Measurements from ENCODE around the gene VSTM2B. TPM values are rescaled to one million over a fixed set of nuclear protein-coding genes. Genes with fewer than 3 reads are reported as not detected.

Gene VSTM2B
- polyA plus RNA-seq (2012; ENCODE audit: insufficient read length, low read depth): not detected

- no peak for TF ChIP-seq POLR2AphosphoS5 (IDR thresholded peaks at IDR 0.05; ENCODE audit: low read depth, low read length)
- no peak for TF ChIP-seq TAF1 (IDR thresholded peaks at IDR 0.05; ENCODE audit: borderline replicate concordance, insufficient read depth, low read length)
- no peak for TF ChIP-seq FOXP2 (optimal IDR thresholded peaks at IDR 0.05; ENCODE audit: borderline replicate concordance, extremely low read depth, extremely low read length, insufficient read depth)
- TF ChIP-seq REST (IDR thresholded peaks at IDR 0.05; ENCODE audit: insufficient read depth in 1 of 2, low read depth in 2 of 2, low read length in 2 of 2): no peak
- TF ChIP-seq SIN3A (IDR thresholded peaks at IDR 0.05; ENCODE audit: borderline replicate concordance, insufficient read depth, low read length): no peak
These were observed at the start of gene VSTM2B for GRCh38 chr19:29525901-29526729. TSS of gene VSTM2B (plus strand) at chr19:29525994. CDS start at chr19:29526584, 590 bp downstream.

- no peak for TF ChIP-seq REST (IDR thresholded peaks at IDR 0.05; ENCODE audit: insufficient read depth in 1 of 2, low read depth in 2 of 2, low read length in 2 of 2)
- no peak for TF ChIP-seq SIN3A (IDR thresholded peaks at IDR 0.05; ENCODE audit: borderline replicate concordance, insufficient read depth, low read length)
- no peak for TF ChIP-seq POLR2AphosphoS5 (IDR thresholded peaks at IDR 0.05; ENCODE audit: low read depth, low read length)
- no peak for TF ChIP-seq TAF1 (IDR thresholded peaks at IDR 0.05; ENCODE audit: borderline replicate concordance, insufficient read depth, low read length)
- TF ChIP-seq FOXP2 (optimal IDR thresholded peaks at IDR 0.05; ENCODE audit: borderline replicate concordance, extremely low read depth, extremely low read length, insufficient read depth): no peak
These were observed 49.3 kb upstream of the VSTM2B start for GRCh38 chr19:29476528-29476927.

- no peak for TF ChIP-seq TAF1 (IDR thresholded peaks at IDR 0.05; ENCODE audit: borderline replicate concordance, insufficient read depth, low read length)
These were observed 47.8 kb upstream of the VSTM2B start for GRCh38 chr19:29477831-29478577.

GRCh38 chr19:29478578-29479565 lies 46.9 kb upstream of the VSTM2B start:
- TF ChIP-seq TAF1 (IDR thresholded peaks at IDR 0.05; ENCODE audit: borderline replicate concordance, insufficient read depth, low read length) (no peak), POLR2AphosphoS5 (IDR thresholded peaks at IDR 0.05; ENCODE audit: low read depth, low read length) (no peak), REST (IDR thresholded peaks at IDR 0.05; ENCODE audit: insufficient read depth in 1 of 2, low read depth in 2 of 2, low read length in 2 of 2) (no peak), SIN3A (IDR thresholded peaks at IDR 0.05; ENCODE audit: borderline replicate concordance, insufficient read depth, low read length) (no peak), FOXP2 (optimal IDR thresholded peaks at IDR 0.05; ENCODE audit: borderline replicate concordance, extremely low read depth, extremely low read length, insufficient read depth) (no peak)

GRCh38 chr19:29479941-29480340 lies 45.9 kb upstream of the VSTM2B start:
- TF ChIP-seq TAF1 (IDR thresholded peaks at IDR 0.05; ENCODE audit: borderline replicate concordance, insufficient read depth, low read length) (no peak), POLR2AphosphoS5 (IDR thresholded peaks at IDR 0.05; ENCODE audit: low read depth, low read length) (no peak), SIN3A (IDR thresholded peaks at IDR 0.05; ENCODE audit: borderline replicate concordance, insufficient read depth, low read length) (no peak), FOXP2 (optimal IDR thresholded peaks at IDR 0.05; ENCODE audit: borderline replicate concordance, extremely low read depth, extremely low read length, insufficient read depth) (no peak), REST (IDR thresholded peaks at IDR 0.05; ENCODE audit: insufficient read depth in 1 of 2, low read depth in 2 of 2, low read length in 2 of 2) (no peak)
